IMR-90 (cell line): ENCODE data around the gene ABHD17C.

Experiments used
- CTCF ChIP-seq: conservative IDR thresholded peaks from 2 replicates; pipeline ENCODE4 v1.5.1; 2012; ENCODE audit warnings: mild to moderate bottlenecking, low read depth, low read length, improper control_type of control experiment
- FOS ChIP-seq: fragments of 150-350 bp; IDR thresholded peaks from 2 replicates; pipeline ENCODE4 v1.6.1; 2016; ENCODE audit warnings: low read depth, low read length
- POLR2A ChIP-seq: IDR thresholded peaks from 2 replicates; pipeline ENCODE4 v1.6.1; 2012; ENCODE audit warnings: mild to moderate bottlenecking, low read depth, low read length
- RAD21 ChIP-seq: IDR thresholded peaks from 2 replicates; pipeline ENCODE4 v1.6.1; 2012; ENCODE audit warnings: low read length, improper control_type of control experiment
- USF2 ChIP-seq: fragments of 150-350 bp; IDR thresholded peaks from 2 replicates; pipeline ENCODE4 v1.6.1; 2017; ENCODE audit warnings: mild to moderate bottlenecking, antibody characterized with exemption, low read length, low read depth

- TF ChIP-seq FOS (no peak), POLR2A (no peak), USF2 (no peak), RAD21 (no peak), CTCF (no peak)
These were observed 2.1 kb downstream of the ABHD17C start for GRCh38 chr15:80697075-80697685.
